Mesothelial cell of epicardium (in vitro differentiated cells): ENCODE results near the gene UNC5B. TPM values are rescaled to one million over a fixed set of nuclear protein-coding genes. Genes with fewer than 3 reads are reported as not detected.

Experiments used
- DNase-seq, 2 experiments: peaks; one replicate each; pipeline ENCODE4 v3.0.0; 2021; ENCODE audit warnings: low spot score in 2 of 2; ENCODE audit not compliant: unreplicated experiment in 2 of 2
- H3K27ac Mint-ChIP-seq: 2 replicates; pipeline ENCODE4 v1.8.0; 2021; ENCODE audit warnings: mixed read lengths
- H3K27me3 Mint-ChIP-seq: 2 replicates; pipeline ENCODE4 v1.8.0; 2021; ENCODE audit warnings: low read depth, mixed read lengths
- H3K36me3 Mint-ChIP-seq: 2 replicates; pipeline ENCODE4 v1.8.0; 2021; ENCODE audit warnings: mixed read lengths
- H3K4me1 Mint-ChIP-seq: 2 replicates; pipeline ENCODE4 v1.8.0; 2021; ENCODE audit warnings: mixed read lengths
- H3K4me3 Mint-ChIP-seq: 2 replicates; pipeline ENCODE4 v1.8.0; 2021; ENCODE audit warnings: mild to moderate bottlenecking, moderate library complexity, mixed read lengths
- H3K9me3 Mint-ChIP-seq: 2 replicates; pipeline ENCODE4 v1.8.0; 2021; ENCODE audit warnings: mixed read lengths
- CTCF ChIP-seq: fragments of 200-600 bp; sonication (generic); IDR thresholded peaks from one replicate; pipeline ENCODE4 v1.5.0; 2021; ENCODE audit warnings: antibody characterized with exemption; ENCODE audit not compliant: unreplicated experiment
- total RNA-seq: library from RNA; stranded (reverse); gene quantifications from 3 replicates; pipeline ENCODE4 v1.2.1, GENCODE V29; 2021

Gene UNC5B
- total RNA-seq, 1 donor from 2014 or later: 91.5 TPM

- H3K27ac Mint-ChIP-seq: peak overlapping the region; percentile 92
- no peaks in the 10 kb centered on the region for H3K27me3 Mint-ChIP-seq
- DNase-seq: peak in 1 of 2 experiments; percentile 54
- no peaks in the 10 kb centered on the region for H3K9me3 Mint-ChIP-seq
- peaks cover 77% of the 10 kb centered on the region for H3K4me1 Mint-ChIP-seq
- peak overlapping the region; percentile 50 for H3K4me3 Mint-ChIP-seq
- TF ChIP-seq CTCF: no peak
- H3K36me3 Mint-ChIP-seq: no peaks in the 10 kb centered on the region
Measured at GRCh38 chr10:71244431-71245419, 32.4 kb downstream of the UNC5B start.

GRCh38 chr10:71245420-71246325 lies 33.3 kb downstream of the UNC5B start:
- peaks cover 75% of the 10 kb centered on the region for H3K4me1 Mint-ChIP-seq
- TF ChIP-seq CTCF: no peak
- peak overlapping the region; percentile 92 for H3K27ac Mint-ChIP-seq
- no peaks in the 10 kb centered on the region for H3K27me3 Mint-ChIP-seq
- no peaks in the 10 kb centered on the region for H3K36me3 Mint-ChIP-seq
- H3K9me3 Mint-ChIP-seq: no peaks in the 10 kb centered on the region
- no peak for DNase-seq
- no peak overlapping the region for H3K4me3 Mint-ChIP-seq

GRCh38 chr10:71246591-71247413 lies 34.4 kb downstream of the UNC5B start:
- no peak overlapping the region for H3K4me3 Mint-ChIP-seq
- no peaks in the 10 kb centered on the region for H3K9me3 Mint-ChIP-seq
- no peaks in the 10 kb centered on the region for H3K36me3 Mint-ChIP-seq
- DNase-seq: no peak
- peaks cover 75% of the 10 kb centered on the region for H3K4me1 Mint-ChIP-seq
- H3K27me3 Mint-ChIP-seq: no peaks in the 10 kb centered on the region
- TF ChIP-seq CTCF: no peak
- peak overlapping the region; percentile 90 for H3K27ac Mint-ChIP-seq

GRCh38 chr10:71247414-71247705 lies 35.0 kb downstream of the UNC5B start:
- Mint-ChIP-seq H3K27ac (peak overlapping the region; percentile 90), H3K27me3 (no peaks in the 10 kb centered on the region), H3K9me3 (no peaks in the 10 kb centered on the region), H3K36me3 (no peaks in the 10 kb centered on the region), H3K4me3 (no peak overlapping the region), H3K4me1 (peaks cover 75% of the 10 kb centered on the region)
- TF ChIP-seq CTCF: no peak
- no peak for DNase-seq

- H3K4me1 Mint-ChIP-seq: peaks cover 79% of the 10 kb centered on the region
- no peaks in the 10 kb centered on the region for H3K36me3 Mint-ChIP-seq
- H3K9me3 Mint-ChIP-seq: no peaks in the 10 kb centered on the region
- H3K27ac Mint-ChIP-seq: peak overlapping the region; percentile 10
- TF ChIP-seq CTCF: no peak
- no peak for DNase-seq
- no peak overlapping the region for H3K4me3 Mint-ChIP-seq
- H3K27me3 Mint-ChIP-seq: no peaks in the 10 kb centered on the region
Measured at GRCh38 chr10:71247804-71248203, 35.4 kb downstream of the UNC5B start.
